ENCODE data around the gene TMEM92.

TMEM92 gene

DNA sequence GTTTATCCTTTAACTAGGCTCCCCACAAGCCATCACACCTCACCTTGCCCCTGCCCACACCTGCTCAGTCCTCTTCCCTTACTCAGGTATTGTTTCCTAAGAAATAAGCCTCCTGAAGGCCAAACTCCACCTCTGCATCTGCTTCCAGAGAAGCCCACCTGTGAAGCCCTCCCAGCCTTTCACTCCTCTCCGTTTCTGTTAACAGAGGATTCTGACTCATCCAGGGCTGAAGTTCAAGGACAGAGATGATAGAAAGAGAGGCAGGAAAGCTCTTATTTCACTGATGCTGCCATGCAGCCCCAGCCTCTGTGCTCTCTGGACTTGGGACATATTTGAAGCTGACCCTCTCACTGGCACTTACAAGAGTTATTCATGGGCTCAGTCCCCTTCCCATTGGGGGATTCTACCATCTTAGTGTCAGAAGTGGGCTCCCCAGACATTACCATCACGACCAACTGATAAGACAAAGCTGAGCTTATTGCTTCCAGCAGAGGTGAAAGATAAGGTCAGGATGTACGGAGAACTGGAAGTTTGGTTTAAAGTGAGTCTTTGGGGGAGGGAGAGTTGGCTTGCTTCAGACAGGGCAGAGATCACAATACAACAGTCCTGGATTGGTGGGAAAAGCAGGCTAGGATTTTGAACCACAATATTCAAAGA is 36.3 kb downstream of the TMEM92 start:
- Histone ChIP-seq H2BK120ac (ENCODE audit: low read depth, low read length) (no peak overlapping the region), H3K36me3 (replicated peaks in 1 of 2; ENCODE audit: control insufficient read depth in 2 of 2, insufficient read depth in 2 of 2, low read length in 2 of 2) (no peaks in the 10 kb centered on the region), H3K18ac (ENCODE audit: low read length) (no peak overlapping the region), H3K4me3 (ENCODE audit: low read length in 2 of 2) (no peak overlapping the region), H3K9me3 (replicated peaks in 1 of 2; ENCODE audit: control insufficient read depth in 2 of 2, insufficient read depth in 1 of 2, low read depth in 1 of 2, low read length in 2 of 2) (peaks cover 0 to 2% of the 10 kb centered on the region in 2 donors), H2BK5ac (ENCODE audit: low read length) (no peak overlapping the region), H3K14ac (ENCODE audit: low read length) (no peak overlapping the region), H3K4ac (ENCODE audit: low read length) (no peak overlapping the region), H3K27me3 (ENCODE audit: control insufficient read depth in 3 of 3, insufficient read depth in 3 of 3, low read depth in 1 of 3, low read length in 3 of 3) (peaks cover 0 to 13% (median 0%) of the 10 kb centered on the region in 3 experiments), H3K79me1 (ENCODE audit: low read depth, low read length) (no peaks in the 10 kb centered on the region), H3K4me2 (ENCODE audit: insufficient read depth, low read length, poor library complexity, severe bottlenecking) (no peak overlapping the region), H3K9ac (ENCODE audit: low read depth, low read length, poor library complexity) (no peak overlapping the region), H4K91ac (ENCODE audit: low read depth, low read length, poor library complexity) (no peak overlapping the region), H2BK15ac (ENCODE audit: low read length) (no peak overlapping the region), H3K27ac (replicated peaks; ENCODE audit: low read length) (no peak overlapping the region), H2AFZ (ENCODE audit: low read length) (no peak overlapping the region), H2AK5ac (ENCODE audit: low read depth, low read length) (no peak overlapping the region), H3K4me1 (ENCODE audit: control insufficient read depth in 2 of 2, insufficient read depth in 1 of 2, low read depth in 1 of 2, low read length in 2 of 2) (peaks cover 0 to 7% of the 10 kb centered on the region in 2 donors), H4K8ac (ENCODE audit: low read depth, low read length) (no peak overlapping the region), H3K23ac (ENCODE audit: low read depth, low read length, poor library complexity) (no peak overlapping the region), H2BK12ac (ENCODE audit: low read length) (no peak overlapping the region)
- no CpG with 5 or more reads among the region's 3 CpGs for WGBS, 2 donors (ENCODE audit: extremely low coverage in 2 of 2, insufficient read length in 2 of 2, insufficient replicate concordance in 1 of 2)
- DNase-seq (ENCODE audit: low spot score): no peak

GRCh38 chr17:50311112-50311460 is 36.8 kb downstream of the TMEM92 start:
- Histone ChIP-seq H2BK12ac (ENCODE audit: low read length) (no peak overlapping the region), H2BK120ac (ENCODE audit: low read depth, low read length) (no peak overlapping the region), H3K4ac (ENCODE audit: low read length) (no peak overlapping the region), H2BK5ac (ENCODE audit: low read length) (no peak overlapping the region), H2AK5ac (ENCODE audit: low read depth, low read length) (no peak overlapping the region), H3K9me3 (replicated peaks in 1 of 2; ENCODE audit: control insufficient read depth in 2 of 2, insufficient read depth in 1 of 2, low read depth in 1 of 2, low read length in 2 of 2) (peaks cover 0 to 2% of the 10 kb centered on the region in 2 donors), H3K79me1 (ENCODE audit: low read depth, low read length) (no peaks in the 10 kb centered on the region), H3K36me3 (replicated peaks in 1 of 2; ENCODE audit: control insufficient read depth in 2 of 2, insufficient read depth in 2 of 2, low read length in 2 of 2) (no peaks in the 10 kb centered on the region), H3K23ac (ENCODE audit: low read depth, low read length, poor library complexity) (no peak overlapping the region), H4K91ac (ENCODE audit: low read depth, low read length, poor library complexity) (no peak overlapping the region), H3K4me2 (ENCODE audit: insufficient read depth, low read length, poor library complexity, severe bottlenecking) (no peak overlapping the region), H2AFZ (ENCODE audit: low read length) (no peak overlapping the region), H3K4me1 (ENCODE audit: control insufficient read depth in 2 of 2, insufficient read depth in 1 of 2, low read depth in 1 of 2, low read length in 2 of 2) (peaks cover 0 to 7% of the 10 kb centered on the region in 2 donors), H4K8ac (ENCODE audit: low read depth, low read length) (no peak overlapping the region), H3K27me3 (ENCODE audit: control insufficient read depth in 3 of 3, insufficient read depth in 3 of 3, low read depth in 1 of 3, low read length in 3 of 3) (peaks cover 0 to 10% (median 0%) of the 10 kb centered on the region in 3 experiments), H3K18ac (ENCODE audit: low read length) (no peak overlapping the region), H3K9ac (ENCODE audit: low read depth, low read length, poor library complexity) (no peak overlapping the region), H3K27ac (replicated peaks; ENCODE audit: low read length) (no peak overlapping the region), H2BK15ac (ENCODE audit: low read length) (no peak overlapping the region), H3K14ac (ENCODE audit: low read length) (no peak overlapping the region), H3K4me3 (ENCODE audit: low read length in 2 of 2) (no peak overlapping the region)
- no CpG with 5 or more reads among the region's 1 CpG for WGBS, 2 donors (ENCODE audit: extremely low coverage in 2 of 2, insufficient read length in 2 of 2, insufficient replicate concordance in 1 of 2)
- DNase-seq (ENCODE audit: low spot score): no peak

GRCh38 chr17:50311483-50311882 is 37.2 kb downstream of the TMEM92 start:
- H3K9me3 ChIP-seq (replicated peaks in 1 of 2; ENCODE audit: control insufficient read depth in 2 of 2, insufficient read depth in 1 of 2, low read depth in 1 of 2, low read length in 2 of 2): peaks cover 0 to 2% of the 10 kb centered on the region in 2 donors
- no peak for DNase-seq (ENCODE audit: low spot score)
- no peak overlapping the region for H3K14ac ChIP-seq (ENCODE audit: low read length)
- no peak overlapping the region for H2AFZ ChIP-seq (ENCODE audit: low read length)
- H2BK12ac ChIP-seq (ENCODE audit: low read length): no peak overlapping the region
- no peak overlapping the region for H3K18ac ChIP-seq (ENCODE audit: low read length)
- H3K79me1 ChIP-seq (ENCODE audit: low read depth, low read length): no peaks in the 10 kb centered on the region
- H2AK5ac ChIP-seq (ENCODE audit: low read depth, low read length): no peak overlapping the region
- H3K36me3 ChIP-seq (replicated peaks in 1 of 2; ENCODE audit: control insufficient read depth in 2 of 2, insufficient read depth in 2 of 2, low read length in 2 of 2): no peaks in the 10 kb centered on the region
- H3K4me3 ChIP-seq (ENCODE audit: low read length in 2 of 2): no peak overlapping the region
- no peak overlapping the region for H2BK120ac ChIP-seq (ENCODE audit: low read depth, low read length)
- no peak overlapping the region for H3K23ac ChIP-seq (ENCODE audit: low read depth, low read length, poor library complexity)
- peaks cover 0 to 7% of the 10 kb centered on the region in 2 donors for H3K4me1 ChIP-seq (ENCODE audit: control insufficient read depth in 2 of 2, insufficient read depth in 1 of 2, low read depth in 1 of 2, low read length in 2 of 2)
- no peak overlapping the region for H3K4me2 ChIP-seq (ENCODE audit: insufficient read depth, low read length, poor library complexity, severe bottlenecking)
- H3K4ac ChIP-seq (ENCODE audit: low read length): no peak overlapping the region
- no CpG with 5 or more reads among the region's 4 CpGs for WGBS, 2 donors (ENCODE audit: extremely low coverage in 2 of 2, insufficient read length in 2 of 2, insufficient replicate concordance in 1 of 2)
- no peak overlapping the region for H2BK15ac ChIP-seq (ENCODE audit: low read length)
- no peak overlapping the region for H4K91ac ChIP-seq (ENCODE audit: low read depth, low read length, poor library complexity)
- peaks cover 0 to 9% (median 0%) of the 10 kb centered on the region in 3 experiments for H3K27me3 ChIP-seq (ENCODE audit: control insufficient read depth in 3 of 3, insufficient read depth in 3 of 3, low read depth in 1 of 3, low read length in 3 of 3)
- no peak overlapping the region for H3K27ac ChIP-seq (replicated peaks; ENCODE audit: low read length)
- H3K9ac ChIP-seq (ENCODE audit: low read depth, low read length, poor library complexity): no peak overlapping the region
- no peak overlapping the region for H2BK5ac ChIP-seq (ENCODE audit: low read length)
- no peak overlapping the region for H4K8ac ChIP-seq (ENCODE audit: low read depth, low read length)

- Histone ChIP-seq H2BK5ac (ENCODE audit: low read length) (no peak overlapping the region), H3K4ac (ENCODE audit: low read length) (no peak overlapping the region), H3K9ac (ENCODE audit: low read depth, low read length, poor library complexity) (no peak overlapping the region), H3K9me3 (replicated peaks in 1 of 2; ENCODE audit: control insufficient read depth in 2 of 2, insufficient read depth in 1 of 2, low read depth in 1 of 2, low read length in 2 of 2) (peaks cover 0 to 2% of the 10 kb centered on the region in 2 donors), H3K4me3 (ENCODE audit: low read length in 2 of 2) (no peak overlapping the region), H2BK12ac (ENCODE audit: low read length) (no peak overlapping the region), H2AK5ac (ENCODE audit: low read depth, low read length) (no peak overlapping the region), H3K27ac (replicated peaks; ENCODE audit: low read length) (no peak overlapping the region), H2AFZ (ENCODE audit: low read length) (no peak overlapping the region), H3K79me1 (ENCODE audit: low read depth, low read length) (no peaks in the 10 kb centered on the region), H3K23ac (ENCODE audit: low read depth, low read length, poor library complexity) (no peak overlapping the region), H4K8ac (ENCODE audit: low read depth, low read length) (no peak overlapping the region), H3K27me3 (ENCODE audit: control insufficient read depth in 3 of 3, insufficient read depth in 3 of 3, low read depth in 1 of 3, low read length in 3 of 3) (peaks cover 0 to 10% (median 0%) of the 10 kb centered on the region in 3 experiments), H2BK15ac (ENCODE audit: low read length) (no peak overlapping the region), H3K4me1 (ENCODE audit: control insufficient read depth in 2 of 2, insufficient read depth in 1 of 2, low read depth in 1 of 2, low read length in 2 of 2) (peaks cover 0 to 7% of the 10 kb centered on the region in 2 donors), H2BK120ac (ENCODE audit: low read depth, low read length) (no peak overlapping the region), H3K4me2 (ENCODE audit: insufficient read depth, low read length, poor library complexity, severe bottlenecking) (no peak overlapping the region), H3K18ac (ENCODE audit: low read length) (no peak overlapping the region), H3K14ac (ENCODE audit: low read length) (no peak overlapping the region), H3K36me3 (replicated peaks in 1 of 2; ENCODE audit: control insufficient read depth in 2 of 2, insufficient read depth in 2 of 2, low read length in 2 of 2) (no peaks in the 10 kb centered on the region), H4K91ac (ENCODE audit: low read depth, low read length, poor library complexity) (no peak overlapping the region)
- no CpG with 5 or more reads among the region's 5 CpGs for WGBS, 2 donors (ENCODE audit: extremely low coverage in 2 of 2, insufficient read length in 2 of 2, insufficient replicate concordance in 1 of 2)
- DNase-seq (ENCODE audit: low spot score): no peak
Observed at GRCh38 chr17:50312308-50312707, 38.0 kb downstream of the TMEM92 start.
